Measurements from ENCODE around the gene KAT7.

KAT7 gene

GRCh38 chr17:49814781-49815529 lies 26.5 kb downstream of the KAT7 start:
- Histone ChIP-seq H3K4me3 (ENCODE audit: low read depth, low read length) (no peak overlapping the region), H3K27me3 (ENCODE audit: insufficient read depth, low read length) (no peaks in the 10 kb centered on the region), H3K27ac (ENCODE audit: low read depth, low read length) (no peak overlapping the region), H3K4me1 (ENCODE audit: control insufficient read depth, insufficient read depth, low read length, unreplicated experiment) (peaks cover 13% of the 10 kb centered on the region), H2AFZ (ENCODE audit: low read length, unreplicated experiment) (no peak overlapping the region), H3K79me2 (ENCODE audit: control insufficient read depth, insufficient read depth, low read length, unreplicated experiment) (no peaks in the 10 kb centered on the region), H3K36me3 (ENCODE audit: insufficient read depth, low read length) (peaks cover 17% of the 10 kb centered on the region)

GRCh38 chr17:49815761-49816281 lies 27.3 kb downstream of the KAT7 start:
- peaks cover 17% of the 10 kb centered on the region for H3K36me3 ChIP-seq (ENCODE audit: insufficient read depth, low read length)
- peaks cover 13% of the 10 kb centered on the region for H3K4me1 ChIP-seq (ENCODE audit: control insufficient read depth, insufficient read depth, low read length, unreplicated experiment)
- no peak overlapping the region for H3K27ac ChIP-seq (ENCODE audit: low read depth, low read length)

GRCh38 chr17:49817993-49818392 lies 29.5 kb downstream of the KAT7 start:
- no peak overlapping the region for H2AFZ ChIP-seq (ENCODE audit: low read length, unreplicated experiment)
- peaks cover 15% of the 10 kb centered on the region; the same call in 1 of the 2 replicates for H3K36me3 ChIP-seq (ENCODE audit: insufficient read depth, low read length)
- H3K27me3 ChIP-seq (ENCODE audit: insufficient read depth, low read length) = no peaks in the 10 kb centered on the region
- H3K4me1 ChIP-seq (ENCODE audit: control insufficient read depth, insufficient read depth, low read length, unreplicated experiment) = peaks cover 12% of the 10 kb centered on the region
- no peak overlapping the region for H3K27ac ChIP-seq (ENCODE audit: low read depth, low read length)
- H3K79me2 ChIP-seq (ENCODE audit: control insufficient read depth, insufficient read depth, low read length, unreplicated experiment) = no peaks in the 10 kb centered on the region
- H3K4me3 ChIP-seq (ENCODE audit: low read depth, low read length) = no peak overlapping the region

More at GRCh38 chr17:49815761-49816281, 27.3 kb downstream of the KAT7 start:
- Histone ChIP-seq H3K4me3 (ENCODE audit: low read depth, low read length) (no peak overlapping the region), H3K79me2 (ENCODE audit: control insufficient read depth, insufficient read depth, low read length, unreplicated experiment) (no peaks in the 10 kb centered on the region), H3K27me3 (ENCODE audit: insufficient read depth, low read length) (no peaks in the 10 kb centered on the region), H2AFZ (ENCODE audit: low read length, unreplicated experiment) (no peak overlapping the region)

DNA sequence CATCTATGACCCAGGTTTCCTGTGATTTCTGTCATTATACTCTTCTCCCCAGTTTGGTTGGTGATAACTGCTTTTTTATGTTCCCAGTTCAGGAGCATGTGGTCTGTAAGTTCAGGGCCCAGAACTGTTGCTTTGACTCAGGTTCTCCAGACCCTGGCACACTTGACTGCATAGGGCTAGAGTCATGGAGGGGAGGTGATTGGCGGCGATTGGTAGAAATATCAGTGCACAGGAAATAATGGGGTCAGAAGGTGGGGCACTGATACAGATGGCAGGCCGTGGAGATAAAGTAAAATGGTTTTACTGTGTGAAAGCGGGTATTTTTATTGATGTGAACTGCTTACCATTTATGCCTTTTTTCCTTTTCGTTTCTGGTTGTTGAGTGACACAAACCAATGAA lies 30.7 kb downstream of the KAT7 start:
- H3K4me3 ChIP-seq (ENCODE audit: low read depth, low read length) = no peak overlapping the region
- no peaks in the 10 kb centered on the region for H3K27me3 ChIP-seq (ENCODE audit: insufficient read depth, low read length)
- H3K27ac ChIP-seq (ENCODE audit: low read depth, low read length) = no peak overlapping the region
- H3K4me1 ChIP-seq (ENCODE audit: control insufficient read depth, insufficient read depth, low read length, unreplicated experiment) = peaks cover under 1% of the 10 kb centered on the region
- H2AFZ ChIP-seq (ENCODE audit: low read length, unreplicated experiment) = no peak overlapping the region
- H3K36me3 ChIP-seq (ENCODE audit: insufficient read depth, low read length) = peaks cover 18% of the 10 kb centered on the region
- no peaks in the 10 kb centered on the region for H3K79me2 ChIP-seq (ENCODE audit: control insufficient read depth, insufficient read depth, low read length, unreplicated experiment)

GRCh38 chr17:49819651-49820050 lies 31.2 kb downstream of the KAT7 start:
- peaks cover 15% of the 10 kb centered on the region for H3K36me3 ChIP-seq (ENCODE audit: insufficient read depth, low read length)
- no peak overlapping the region for H3K4me3 ChIP-seq (ENCODE audit: low read depth, low read length)
- no peaks in the 10 kb centered on the region for H3K79me2 ChIP-seq (ENCODE audit: control insufficient read depth, insufficient read depth, low read length, unreplicated experiment)
- no peak overlapping the region for H3K27ac ChIP-seq (ENCODE audit: low read depth, low read length)
- H2AFZ ChIP-seq (ENCODE audit: low read length, unreplicated experiment) = no peak overlapping the region
- H3K27me3 ChIP-seq (ENCODE audit: insufficient read depth, low read length) = no peaks in the 10 kb centered on the region
- no peaks in the 10 kb centered on the region for H3K4me1 ChIP-seq (ENCODE audit: control insufficient read depth, insufficient read depth, low read length, unreplicated experiment)

DNA sequence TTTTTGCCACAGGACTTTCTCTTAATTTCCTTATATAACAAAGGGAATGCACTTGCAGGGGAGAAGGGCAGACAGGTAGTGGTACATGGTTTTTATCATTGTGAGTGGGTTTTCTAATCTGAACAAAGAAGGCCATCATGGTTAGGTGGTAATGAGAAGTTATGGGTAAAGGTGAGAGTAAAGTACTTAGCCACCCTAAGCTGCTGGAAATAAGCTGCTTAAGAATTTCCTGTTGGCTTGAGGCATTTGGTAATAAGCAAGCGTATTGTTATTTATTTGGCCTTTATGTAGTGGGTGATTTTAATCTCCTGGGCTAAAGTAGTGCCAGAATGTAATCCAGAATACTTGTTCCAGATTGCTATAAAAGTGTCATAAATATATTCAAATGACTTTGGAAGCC lies 32.3 kb downstream of the KAT7 start:
- Histone ChIP-seq H2AFZ (ENCODE audit: low read length, unreplicated experiment) (no peak overlapping the region), H3K79me2 (ENCODE audit: control insufficient read depth, insufficient read depth, low read length, unreplicated experiment) (no peaks in the 10 kb centered on the region), H3K4me3 (ENCODE audit: low read depth, low read length) (no peak overlapping the region), H3K4me1 (ENCODE audit: control insufficient read depth, insufficient read depth, low read length, unreplicated experiment) (no peaks in the 10 kb centered on the region), H3K27me3 (ENCODE audit: insufficient read depth, low read length) (no peaks in the 10 kb centered on the region), H3K36me3 (ENCODE audit: insufficient read depth, low read length) (peaks cover 14% of the 10 kb centered on the region), H3K27ac (ENCODE audit: low read depth, low read length) (no peak overlapping the region)

GRCh38 chr17:49821466-49821865 lies 33.0 kb downstream of the KAT7 start:
- Histone ChIP-seq H3K79me2 (ENCODE audit: control insufficient read depth, insufficient read depth, low read length, unreplicated experiment) (no peaks in the 10 kb centered on the region), H3K4me1 (ENCODE audit: control insufficient read depth, insufficient read depth, low read length, unreplicated experiment) (no peaks in the 10 kb centered on the region), H3K36me3 (ENCODE audit: insufficient read depth, low read length) (peaks cover 21% of the 10 kb centered on the region), H2AFZ (ENCODE audit: low read length, unreplicated experiment) (no peak overlapping the region), H3K27me3 (ENCODE audit: insufficient read depth, low read length) (no peaks in the 10 kb centered on the region), H3K4me3 (ENCODE audit: low read depth, low read length) (no peak overlapping the region), H3K27ac (ENCODE audit: low read depth, low read length) (no peak overlapping the region)

DNA sequence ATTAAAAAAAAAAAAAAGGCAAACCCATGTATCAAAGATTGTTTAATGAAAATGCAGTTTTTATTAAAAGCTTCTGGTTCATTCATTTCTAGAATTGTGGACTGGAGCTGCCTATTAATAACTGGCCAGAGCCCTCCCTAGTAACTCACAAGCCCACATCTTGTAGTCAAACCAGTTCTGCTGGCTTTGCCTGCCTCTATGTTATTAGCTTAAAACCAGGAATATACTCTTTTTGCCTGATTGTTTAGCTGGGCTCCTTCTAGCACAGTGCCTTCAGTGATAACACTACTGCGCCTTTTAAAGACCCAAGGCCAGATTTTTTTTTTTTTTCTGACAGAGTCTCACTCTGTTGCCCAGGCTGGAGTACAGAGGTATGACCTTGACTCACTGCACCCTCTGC lies 33.4 kb downstream of the KAT7 start:
- Histone ChIP-seq H3K36me3 (ENCODE audit: insufficient read depth, low read length) (peaks cover 25% of the 10 kb centered on the region), H3K79me2 (ENCODE audit: control insufficient read depth, insufficient read depth, low read length, unreplicated experiment) (no peaks in the 10 kb centered on the region), H3K27ac (ENCODE audit: low read depth, low read length) (no peak overlapping the region)

GRCh38 chr17:49822829-49823228 lies 34.3 kb downstream of the KAT7 start:
- Histone ChIP-seq H2AFZ (ENCODE audit: low read length, unreplicated experiment) (no peak overlapping the region), H3K79me2 (ENCODE audit: control insufficient read depth, insufficient read depth, low read length, unreplicated experiment) (no peaks in the 10 kb centered on the region), H3K4me1 (ENCODE audit: control insufficient read depth, insufficient read depth, low read length, unreplicated experiment) (no peaks in the 10 kb centered on the region), H3K36me3 (ENCODE audit: insufficient read depth, low read length) (peaks cover 32% of the 10 kb centered on the region), H3K27me3 (ENCODE audit: insufficient read depth, low read length) (no peaks in the 10 kb centered on the region), H3K4me3 (ENCODE audit: low read depth, low read length) (no peak overlapping the region), H3K27ac (ENCODE audit: low read depth, low read length) (no peak overlapping the region)

More for the DNA sequence above, 33.4 kb downstream of the KAT7 start:
- H3K27me3 ChIP-seq (ENCODE audit: insufficient read depth, low read length) = no peaks in the 10 kb centered on the region
- no peak overlapping the region for H2AFZ ChIP-seq (ENCODE audit: low read length, unreplicated experiment)
- no peak overlapping the region for H3K4me3 ChIP-seq (ENCODE audit: low read depth, low read length)
- no peaks in the 10 kb centered on the region for H3K4me1 ChIP-seq (ENCODE audit: control insufficient read depth, insufficient read depth, low read length, unreplicated experiment)

DNA sequence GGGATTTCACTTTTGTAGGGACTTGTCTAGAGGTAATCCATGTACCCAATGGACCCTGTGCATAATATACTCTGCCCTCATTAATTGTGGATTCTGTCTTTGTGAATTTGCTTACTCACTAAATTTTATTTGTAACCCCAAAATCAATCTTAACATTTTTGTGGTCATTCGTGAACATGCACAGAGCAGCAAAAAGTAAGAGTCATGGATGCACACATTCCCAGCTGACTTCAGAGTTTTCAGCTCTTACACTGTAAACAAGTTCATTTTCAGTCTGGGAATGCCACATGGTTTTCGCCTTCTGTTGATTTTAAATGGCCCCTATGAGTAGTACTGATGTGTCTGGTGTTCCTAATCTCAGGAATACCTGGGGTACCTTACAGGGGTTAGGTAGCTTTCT lies 35.1 kb downstream of the KAT7 start:
- Histone ChIP-seq H3K4me3 (ENCODE audit: low read depth, low read length) (no peak overlapping the region), H3K27ac (ENCODE audit: low read depth, low read length) (no peak overlapping the region)

GRCh38 chr17:49825645-49826044 lies 37.2 kb downstream of the KAT7 start:
- H3K4me3 ChIP-seq (ENCODE audit: low read depth, low read length) = no peak overlapping the region
- no peak overlapping the region for H2AFZ ChIP-seq (ENCODE audit: low read length, unreplicated experiment)
- peaks cover 16% of the 10 kb centered on the region for H3K4me1 ChIP-seq (ENCODE audit: control insufficient read depth, insufficient read depth, low read length, unreplicated experiment)
- no peaks in the 10 kb centered on the region for H3K79me2 ChIP-seq (ENCODE audit: control insufficient read depth, insufficient read depth, low read length, unreplicated experiment)
- H3K27me3 ChIP-seq (ENCODE audit: insufficient read depth, low read length) = no peaks in the 10 kb centered on the region
- H3K27ac ChIP-seq (ENCODE audit: low read depth, low read length) = no peak overlapping the region
- H3K36me3 ChIP-seq (ENCODE audit: insufficient read depth, low read length) = peaks cover 45% of the 10 kb centered on the region

More for the DNA sequence above, 35.1 kb downstream of the KAT7 start:
- Histone ChIP-seq H3K4me1 (ENCODE audit: control insufficient read depth, insufficient read depth, low read length, unreplicated experiment) (peaks cover 7% of the 10 kb centered on the region), H2AFZ (ENCODE audit: low read length, unreplicated experiment) (no peak overlapping the region), H3K27me3 (ENCODE audit: insufficient read depth, low read length) (no peaks in the 10 kb centered on the region), H3K79me2 (ENCODE audit: control insufficient read depth, insufficient read depth, low read length, unreplicated experiment) (no peaks in the 10 kb centered on the region), H3K36me3 (ENCODE audit: insufficient read depth, low read length) (peaks cover 32% of the 10 kb centered on the region)
